HEK293T (cell line): ENCODE measurements around the gene SNCG.
"Not testable (repeated sequence)": the region's sequence is repeated elsewhere in the genome, so short reads cannot be mapped to it uniquely, and the experiment has no call there.

Experiments used
- CTCF ChIA-PET: fragments of 350-600 bp; formaldehyde crosslinking; extraction: SDS; loops from one replicate; lab custom pipeline; 2021; ENCODE audit warnings: antibody characterized with exemption, inconsistent platforms; lab: Yijun Ruan, JAX
- POLR2A ChIA-PET: fragments of 350-600 bp; formaldehyde crosslinking; extraction: SDS; loops from one replicate; lab custom pipeline; 2020; ENCODE audit warnings: antibody characterized with exemption, inconsistent platforms; lab: Yijun Ruan, JAX
- DNase-seq: peaks from one replicate; pipeline ENCODE4 v3.0.0; 2012; ENCODE audit warnings: mixed read lengths; ENCODE audit errors: extremely low spot score
- BHLHE40 ChIP-seq: fragments of 450-650 bp; IDR thresholded peaks from 2 replicates; pipeline ENCODE4 v1.6.1; 2016; ENCODE audit warnings: mild to moderate bottlenecking, moderate library complexity, borderline replicate concordance
- CTBP1 ChIP-seq: fragments of 450-650 bp; IDR thresholded peaks from 2 replicates; pipeline ENCODE4 v1.6.1; 2016; ENCODE audit warnings: borderline replicate concordance
- HDGF ChIP-seq: fragments of 450-650 bp; IDR thresholded peaks from 2 replicates; pipeline ENCODE4 v1.6.1; 2017; ENCODE audit warnings: antibody characterized with exemption, borderline replicate concordance
- LEF1 ChIP-seq: fragments of 450-650 bp; IDR thresholded peaks from 2 replicates; pipeline ENCODE4 v1.6.1; 2017; ENCODE audit warnings: mild to moderate bottlenecking, borderline replicate concordance
- NFRKB ChIP-seq: fragments of 450-650 bp; IDR thresholded peaks from 2 replicates; pipeline ENCODE4 v1.6.1; 2016; ENCODE audit warnings: mild to moderate bottlenecking, moderate library complexity
- TARDBP ChIP-seq: fragments of 450-650 bp; IDR thresholded peaks from 2 replicates; pipeline ENCODE4 v1.6.1; 2016
- ZNF384 ChIP-seq: fragments of 450-650 bp; IDR thresholded peaks from 2 replicates; pipeline ENCODE4 v1.6.1; 2016
- TF ChIP-seq, protein P1 (sequence below): fragments of 450-650 bp; IDR thresholded peaks from 2 replicates; pipeline ENCODE4 v1.6.1; 2016

Gene SNCG

DNA sequence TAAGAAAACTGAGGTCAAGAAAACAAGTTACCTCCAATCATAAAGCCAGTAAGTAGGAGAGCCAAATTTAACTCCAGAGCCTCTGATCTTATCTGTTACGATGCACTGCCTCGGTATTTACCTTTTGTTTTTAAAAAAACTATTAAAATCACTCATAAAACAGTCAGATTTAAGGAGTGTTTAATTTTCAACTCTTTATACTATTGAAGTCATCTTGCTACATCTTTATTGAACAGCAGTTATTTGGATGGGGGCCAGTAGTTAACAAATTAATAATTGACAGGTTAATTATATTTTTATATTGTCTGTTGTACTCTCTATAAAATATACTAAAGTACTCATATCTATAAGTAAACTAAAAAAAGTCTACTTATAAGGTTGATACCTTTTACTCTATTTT, 34.5 kb downstream of the SNCG start:
- DNase-seq = no peak
- POLR2A ChIA-PET = no interaction called here
- CTCF ChIA-PET = no interaction called here
- TF ChIP-seq BHLHE40 = no peak
- TF ChIP-seq, protein P1, sequence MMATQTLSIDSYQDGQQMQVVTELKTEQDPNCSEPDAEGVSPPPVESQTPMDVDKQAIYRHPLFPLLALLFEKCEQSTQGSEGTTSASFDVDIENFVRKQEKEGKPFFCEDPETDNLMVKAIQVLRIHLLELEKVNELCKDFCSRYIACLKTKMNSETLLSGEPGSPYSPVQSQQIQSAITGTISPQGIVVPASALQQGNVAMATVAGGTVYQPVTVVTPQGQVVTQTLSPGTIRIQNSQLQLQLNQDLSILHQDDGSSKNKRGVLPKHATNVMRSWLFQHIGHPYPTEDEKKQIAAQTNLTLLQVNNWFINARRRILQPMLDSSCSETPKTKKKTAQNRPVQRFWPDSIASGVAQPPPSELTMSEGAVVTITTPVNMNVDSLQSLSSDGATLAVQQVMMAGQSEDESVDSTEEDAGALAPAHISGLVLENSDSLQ = peak; percentile 50

DNA sequence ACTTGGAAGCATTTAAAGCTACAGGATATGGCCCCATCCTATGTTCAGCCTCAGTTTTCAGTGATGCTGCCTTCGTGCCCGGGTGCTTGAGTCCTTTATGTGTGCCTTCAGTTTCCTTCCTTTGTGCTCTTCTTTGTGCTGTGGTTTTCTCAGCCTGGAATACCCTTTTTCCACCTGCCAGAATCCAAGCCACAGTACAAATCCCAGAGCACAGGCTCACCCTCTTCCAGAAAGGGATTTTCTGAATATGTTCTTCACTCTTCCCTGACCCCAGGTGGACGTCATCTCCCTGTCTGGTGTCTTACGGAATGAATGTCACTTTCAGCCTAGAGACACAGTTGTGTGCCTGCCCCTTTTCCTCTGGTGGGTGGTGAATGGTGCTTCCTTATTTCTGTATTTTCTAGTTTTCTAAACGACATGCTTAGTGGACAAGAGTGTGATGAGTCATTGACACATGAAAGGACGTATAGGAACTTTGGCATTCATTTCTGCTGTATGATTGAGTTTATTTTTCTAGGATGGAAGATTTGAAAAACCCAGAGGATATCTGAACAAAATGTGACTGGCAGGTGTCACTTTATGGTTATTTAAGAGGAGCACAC, 41.5 kb downstream of the SNCG start:
- POLR2A ChIA-PET, DNase-seq, CTCF ChIA-PET: not testable (repeated sequence)

DNA sequence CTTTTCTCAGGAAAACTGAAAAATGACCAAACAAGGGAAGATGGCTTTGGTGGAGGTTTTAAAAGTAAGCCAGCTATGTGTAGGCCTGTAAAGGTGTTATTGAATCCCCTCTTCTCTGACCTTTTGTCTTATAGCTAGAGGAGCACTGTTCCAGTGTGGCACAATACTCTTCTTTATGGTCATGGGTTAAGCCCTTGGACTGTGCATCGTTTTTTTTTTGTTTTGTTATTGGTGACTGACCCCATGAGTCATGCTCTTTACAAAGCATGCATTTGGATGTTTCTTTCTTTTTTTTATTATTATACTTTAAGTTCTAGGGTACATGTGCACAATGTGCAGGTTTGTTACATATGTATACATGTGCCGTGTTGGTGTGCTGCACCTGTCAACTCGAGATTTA, 42.1 kb downstream of the SNCG start:
- ChIA-PET CTCF (no interaction called here), POLR2A (no interaction called here)
- no peak for DNase-seq
- no peak for TF ChIP-seq NFRKB
- no peak for TF ChIP-seq HDGF
- no peak for TF ChIP-seq ZNF384
- no peak for TF ChIP-seq TARDBP
- TF ChIP-seq CTBP1 = no peak
- TF ChIP-seq, protein P1 = no peak
- TF ChIP-seq LEF1 = no peak

DNA sequence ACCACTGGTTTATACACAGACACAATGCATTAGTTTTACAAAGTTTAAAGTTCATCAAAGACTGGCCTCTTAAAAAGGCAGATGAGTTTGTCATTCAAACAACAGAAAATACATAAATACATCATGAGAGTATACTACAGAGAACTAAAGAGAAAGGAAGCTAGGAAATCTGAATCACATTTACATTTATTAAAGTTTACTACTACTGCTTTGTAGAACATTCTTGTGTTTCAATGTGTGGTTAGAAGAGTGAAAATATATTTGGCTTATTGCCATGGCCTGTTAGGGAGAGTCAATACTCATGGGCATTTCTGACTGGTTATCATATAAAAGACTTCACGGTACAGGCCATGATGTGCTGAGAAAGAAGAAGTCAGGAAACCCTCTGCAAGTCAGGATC, 48.7 kb downstream of the SNCG start:
- DNase-seq, POLR2A ChIA-PET, CTCF ChIA-PET: not testable (repeated sequence)

DNA sequence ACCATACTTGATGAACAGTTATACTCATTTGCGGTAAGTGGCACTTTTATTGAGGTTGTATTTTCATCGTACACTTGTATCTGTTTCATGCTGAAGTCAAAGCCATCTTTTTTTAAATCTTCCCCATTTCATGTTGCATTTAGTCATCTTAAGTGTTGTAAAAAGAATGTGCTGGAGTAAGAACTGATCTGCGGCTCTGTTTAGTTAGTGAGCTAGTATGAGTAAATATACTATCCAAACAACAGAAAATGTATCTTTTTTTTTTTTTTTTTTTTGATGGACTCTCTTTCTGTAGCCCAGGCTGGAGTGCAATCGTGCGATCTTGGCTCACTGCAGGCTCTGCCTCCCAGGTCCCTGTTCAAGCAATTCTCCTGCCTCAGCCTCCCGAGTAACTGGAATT, 49.3 kb downstream of the SNCG start:
- POLR2A ChIA-PET, CTCF ChIA-PET, DNase-seq: not testable (repeated sequence)

DNA sequence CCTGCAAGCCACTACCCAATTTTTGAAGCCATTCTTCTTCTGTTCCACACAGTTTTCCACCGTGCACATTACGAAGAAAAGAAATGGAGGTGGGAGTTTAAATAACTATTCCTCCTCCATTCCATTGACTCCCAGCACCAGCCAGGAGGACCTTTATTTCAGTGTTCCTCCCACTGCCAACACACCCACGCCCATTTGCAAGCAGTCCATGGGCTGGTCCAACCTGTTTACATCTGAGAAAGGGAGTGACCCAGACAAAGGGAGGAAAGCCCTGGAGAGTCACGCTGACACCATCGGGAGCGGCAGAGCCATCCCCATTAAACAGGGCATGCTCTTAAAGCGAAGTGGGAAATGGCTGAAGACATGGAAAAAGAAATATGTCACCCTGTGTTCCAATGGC, 49.9 kb downstream of the SNCG start:
- CTCF ChIA-PET, DNase-seq, POLR2A ChIA-PET: not testable (repeated sequence)

DNA sequence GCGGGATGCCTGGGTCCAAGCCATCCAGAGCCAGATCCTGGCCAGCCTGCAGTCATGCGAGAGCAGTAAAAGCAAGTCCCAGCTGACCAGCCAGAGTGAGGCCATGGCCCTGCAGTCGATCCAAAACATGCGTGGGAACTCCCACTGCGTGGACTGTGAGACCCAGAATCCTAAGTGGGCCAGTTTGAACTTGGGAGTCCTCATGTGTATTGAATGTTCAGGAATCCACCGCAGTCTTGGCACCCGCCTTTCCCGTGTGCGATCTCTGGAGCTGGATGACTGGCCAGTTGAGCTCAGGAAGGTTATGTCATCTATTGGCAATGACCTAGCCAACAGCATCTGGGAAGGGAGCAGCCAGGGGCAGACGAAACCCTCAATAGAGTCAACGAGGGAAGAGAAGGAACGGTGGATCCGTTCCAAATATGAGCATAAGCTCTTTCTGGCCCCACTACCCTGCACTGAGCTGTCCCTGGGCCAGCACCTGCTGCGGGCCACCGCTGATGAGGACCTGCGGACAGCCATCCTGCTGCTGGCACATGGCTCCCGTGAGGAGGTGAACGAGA, 50.8 kb downstream of the SNCG start:
- POLR2A ChIA-PET, CTCF ChIA-PET, DNase-seq: not testable (repeated sequence)
